T-helper 1 cell treated with Interleukin-12 subunit alpha and Interleukin-12 subunit beta and Interleukin-4 antibody, amounts not matched to agents 30 μg/mL and 1 μg/mL, for 36 hours (primary cell): ENCODE data around the gene ATP1B2.
A peak's percentile ranks its signal among the peaks of the same experiment; 100 is the strongest.

Experiments
- H3K27ac Mint-ChIP-seq: one replicate; pipeline ENCODE4 v1.8.0; 2021; ENCODE audit warnings: mild to moderate bottlenecking, mixed read lengths
- H3K27me3 Mint-ChIP-seq: one replicate; pipeline ENCODE4 v1.8.0; 2021; ENCODE audit warnings: low read depth, mixed read lengths
- H3K36me3 Mint-ChIP-seq: one replicate; pipeline ENCODE4 v1.8.0; 2021; ENCODE audit warnings: low read depth, mixed read lengths
- H3K4me1 Mint-ChIP-seq: one replicate; pipeline ENCODE4 v1.8.0; 2021; ENCODE audit warnings: low read depth, mixed read lengths
- H3K4me3 Mint-ChIP-seq: one replicate; pipeline ENCODE4 v1.8.0; 2021; ENCODE audit warnings: mild to moderate bottlenecking, moderate library complexity, mixed read lengths
- H3K9me3 Mint-ChIP-seq: one replicate; pipeline ENCODE4 v1.8.0; 2021; ENCODE audit warnings: mixed read lengths

Gene ATP1B2

GRCh38 chr17:7651665-7652387 lies 1.1 kb downstream of the ATP1B2 start:
- Mint-ChIP-seq H3K27ac (no peak overlapping the region), H3K4me3 (peak overlapping the region; percentile 29), H3K4me1 (peaks cover 13% of the 10 kb centered on the region), H3K27me3 (peaks cover 56% of the 10 kb centered on the region), H3K9me3 (no peaks in the 10 kb centered on the region), H3K36me3 (peaks cover 3% of the 10 kb centered on the region)

DNA sequence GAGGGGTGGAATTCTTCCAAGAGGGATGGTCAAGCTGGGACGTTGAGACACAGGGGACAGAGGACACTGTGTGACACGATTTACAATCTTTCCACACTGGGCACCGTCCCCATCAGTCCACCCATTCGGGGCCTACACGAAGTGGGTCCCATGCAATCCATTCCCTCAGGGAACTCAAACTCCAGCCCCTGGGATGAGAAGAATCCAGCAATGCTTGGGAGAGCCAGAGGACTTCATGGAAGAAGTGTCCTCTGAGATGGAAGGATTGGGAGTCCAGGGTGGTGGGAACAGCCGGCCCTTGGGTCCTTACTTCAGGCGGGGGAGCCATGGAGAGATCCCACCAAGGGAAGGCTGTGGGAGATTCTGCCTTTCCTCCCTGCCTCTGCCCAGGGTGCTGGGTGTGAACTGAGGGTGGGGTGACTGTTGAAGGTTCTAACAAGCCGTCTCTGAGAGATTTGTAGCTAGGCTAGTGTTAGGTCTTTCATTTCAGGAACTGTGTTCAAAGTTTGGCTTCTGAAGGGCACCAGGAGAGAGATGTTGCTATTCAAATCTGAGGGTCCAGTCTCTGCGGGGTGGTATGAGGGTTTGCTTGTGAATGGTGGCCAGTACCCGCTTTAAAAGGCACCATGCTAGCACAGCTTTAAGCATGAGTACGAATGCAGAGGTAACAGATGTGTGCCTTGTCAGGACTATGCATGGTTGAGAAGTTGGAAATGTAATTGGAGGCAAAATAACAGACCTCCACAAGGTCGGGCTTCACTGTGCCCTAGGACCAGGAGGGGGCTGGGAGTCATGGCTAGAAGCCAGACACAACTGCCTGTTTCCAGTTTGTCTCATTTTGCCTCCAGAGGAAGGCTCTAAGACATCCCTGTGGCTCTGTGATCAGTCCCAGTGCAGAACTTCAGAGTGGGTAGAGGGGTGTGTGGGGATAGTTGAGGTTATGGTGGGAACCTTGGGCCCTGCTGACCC lies 1.9 kb downstream of the ATP1B2 start:
- H3K27me3 Mint-ChIP-seq, result peaks cover 61% of the 10 kb centered on the region
- no peak overlapping the region for H3K27ac Mint-ChIP-seq
- no peaks in the 10 kb centered on the region for H3K9me3 Mint-ChIP-seq
- peaks cover 3% of the 10 kb centered on the region for H3K36me3 Mint-ChIP-seq
- peaks cover 16% of the 10 kb centered on the region for H3K4me1 Mint-ChIP-seq
- H3K4me3 Mint-ChIP-seq, result no peak overlapping the region

DNA sequence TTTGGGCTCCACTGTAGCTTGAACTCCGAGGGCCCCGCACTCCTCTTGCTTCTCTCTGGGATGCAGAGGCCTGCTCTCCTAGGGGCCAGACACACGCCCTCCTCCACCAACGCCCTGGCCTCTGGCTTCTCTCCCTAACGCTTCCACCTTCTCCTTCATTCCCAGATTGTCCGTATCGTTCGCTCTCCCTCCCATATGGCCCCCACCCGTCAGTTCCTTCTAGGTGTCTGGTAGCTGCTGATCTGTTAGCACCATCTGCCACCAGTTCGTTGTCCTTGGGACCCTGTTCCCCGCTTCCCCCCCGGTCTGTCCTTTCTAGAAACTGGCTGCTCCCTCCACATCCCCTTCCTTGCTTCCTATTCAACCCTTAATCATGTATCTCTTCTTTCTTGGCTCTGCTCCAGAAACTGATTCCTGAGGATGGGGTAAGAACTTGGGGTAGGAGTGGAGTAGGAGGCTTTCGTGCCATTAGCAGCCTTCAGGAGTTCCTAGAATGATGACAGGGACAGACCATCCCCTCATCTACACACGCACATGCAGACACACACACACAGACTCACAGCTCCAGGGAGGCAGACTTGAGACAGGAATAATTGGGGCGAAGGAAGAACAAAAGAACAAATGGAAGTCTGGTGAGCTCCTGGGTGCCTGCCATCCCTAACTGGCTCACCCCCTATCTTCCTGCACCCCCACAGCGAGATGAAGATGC lies 4.3 kb downstream of the ATP1B2 start:
- peaks cover 3% of the 10 kb centered on the region for H3K36me3 Mint-ChIP-seq
- peaks cover 13% of the 10 kb centered on the region for H3K4me1 Mint-ChIP-seq
- no peak overlapping the region for H3K4me3 Mint-ChIP-seq
- peaks cover 50% of the 10 kb centered on the region for H3K27me3 Mint-ChIP-seq
- H3K27ac Mint-ChIP-seq, result no peak overlapping the region
- H3K9me3 Mint-ChIP-seq, result no peaks in the 10 kb centered on the region

GRCh38 chr17:7655541-7655840 lies 4.8 kb downstream of the ATP1B2 start:
- peaks cover 45% of the 10 kb centered on the region for H3K27me3 Mint-ChIP-seq
- peaks cover 1% of the 10 kb centered on the region for H3K36me3 Mint-ChIP-seq

GRCh38 chr17:7656958-7657609 lies 6.4 kb downstream of the ATP1B2 start:
- Mint-ChIP-seq H3K4me3 (no peak overlapping the region), H3K4me1 (peaks cover 3% of the 10 kb centered on the region), H3K27me3 (peaks cover 33% of the 10 kb centered on the region), H3K27ac (no peak overlapping the region), H3K36me3 (no peaks in the 10 kb centered on the region), H3K9me3 (no peaks in the 10 kb centered on the region)

More at GRCh38 chr17:7655541-7655840, 4.8 kb downstream of the ATP1B2 start:
- Mint-ChIP-seq H3K4me3 (no peak overlapping the region), H3K4me1 (peaks cover 8% of the 10 kb centered on the region), H3K9me3 (no peaks in the 10 kb centered on the region), H3K27ac (no peak overlapping the region)

- Mint-ChIP-seq H3K27me3 (no peaks in the 10 kb centered on the region), H3K36me3 (peaks cover 25% of the 10 kb centered on the region), H3K4me1 (no peaks in the 10 kb centered on the region), H3K27ac (no peak overlapping the region), H3K9me3 (no peaks in the 10 kb centered on the region), H3K4me3 (no peak overlapping the region)
Observed at GRCh38 chr17:7667656-7668406, 17.1 kb downstream of the ATP1B2 start.

GRCh38 chr17:7668482-7668881 lies 17.8 kb downstream of the ATP1B2 start:
- H3K36me3 Mint-ChIP-seq, result peaks cover 31% of the 10 kb centered on the region
- no peak overlapping the region for H3K4me3 Mint-ChIP-seq
- no peaks in the 10 kb centered on the region for H3K27me3 Mint-ChIP-seq
- H3K4me1 Mint-ChIP-seq, result no peaks in the 10 kb centered on the region
- H3K9me3 Mint-ChIP-seq, result peaks cover 5% of the 10 kb centered on the region
- H3K27ac Mint-ChIP-seq, result no peak overlapping the region

DNA sequence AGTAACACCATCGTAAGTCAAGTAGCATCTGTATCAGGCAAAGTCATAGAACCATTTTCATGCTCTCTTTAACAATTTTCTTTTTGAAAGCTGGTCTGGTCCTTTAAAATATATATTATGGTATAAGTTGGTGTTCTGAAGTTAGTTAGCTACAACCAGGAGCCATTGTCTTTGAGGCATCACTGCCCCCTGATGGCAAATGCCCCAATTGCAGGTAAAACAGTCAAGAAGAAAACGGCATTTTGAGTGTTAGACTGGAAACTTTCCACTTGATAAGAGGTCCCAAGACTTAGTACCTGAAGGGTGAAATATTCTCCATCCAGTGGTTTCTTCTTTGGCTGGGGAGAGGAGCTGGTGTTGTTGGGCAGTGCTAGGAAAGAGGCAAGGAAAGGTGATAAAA lies 22.5 kb downstream of the ATP1B2 start:
- H3K36me3 Mint-ChIP-seq, result peaks cover 55% of the 10 kb centered on the region
- peaks cover 12% of the 10 kb centered on the region for H3K9me3 Mint-ChIP-seq
- no peak overlapping the region for H3K4me3 Mint-ChIP-seq
- H3K27ac Mint-ChIP-seq, result no peak overlapping the region
- H3K4me1 Mint-ChIP-seq, result peaks cover 5% of the 10 kb centered on the region
- no peaks in the 10 kb centered on the region for H3K27me3 Mint-ChIP-seq

DNA sequence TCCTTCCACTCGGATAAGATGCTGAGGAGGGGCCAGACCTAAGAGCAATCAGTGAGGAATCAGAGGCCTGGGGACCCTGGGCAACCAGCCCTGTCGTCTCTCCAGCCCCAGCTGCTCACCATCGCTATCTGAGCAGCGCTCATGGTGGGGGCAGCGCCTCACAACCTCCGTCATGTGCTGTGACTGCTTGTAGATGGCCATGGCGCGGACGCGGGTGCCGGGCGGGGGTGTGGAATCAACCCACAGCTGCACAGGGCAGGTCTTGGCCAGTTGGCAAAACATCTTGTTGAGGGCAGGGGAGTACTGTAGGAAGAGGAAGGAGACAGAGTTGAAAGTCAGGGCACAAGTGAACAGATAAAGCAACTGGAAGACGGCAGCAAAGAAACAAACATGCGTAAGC lies 24.2 kb downstream of the ATP1B2 start:
- H3K4me1 Mint-ChIP-seq, result peaks cover 5% of the 10 kb centered on the region
- H3K36me3 Mint-ChIP-seq, result peaks cover 53% of the 10 kb centered on the region
- no peak overlapping the region for H3K27ac Mint-ChIP-seq
- no peak overlapping the region for H3K4me3 Mint-ChIP-seq
- no peaks in the 10 kb centered on the region for H3K27me3 Mint-ChIP-seq
- peaks cover 12% of the 10 kb centered on the region for H3K9me3 Mint-ChIP-seq

- peaks cover 46% of the 10 kb centered on the region for H3K36me3 Mint-ChIP-seq
- H3K27me3 Mint-ChIP-seq, result no peaks in the 10 kb centered on the region
- no peak overlapping the region for H3K27ac Mint-ChIP-seq
- peaks cover 12% of the 10 kb centered on the region for H3K9me3 Mint-ChIP-seq
- H3K4me1 Mint-ChIP-seq, result peaks cover 5% of the 10 kb centered on the region
- no peak overlapping the region for H3K4me3 Mint-ChIP-seq
Observed at GRCh38 chr17:7676533-7676932, 25.8 kb downstream of the ATP1B2 start.

DNA sequence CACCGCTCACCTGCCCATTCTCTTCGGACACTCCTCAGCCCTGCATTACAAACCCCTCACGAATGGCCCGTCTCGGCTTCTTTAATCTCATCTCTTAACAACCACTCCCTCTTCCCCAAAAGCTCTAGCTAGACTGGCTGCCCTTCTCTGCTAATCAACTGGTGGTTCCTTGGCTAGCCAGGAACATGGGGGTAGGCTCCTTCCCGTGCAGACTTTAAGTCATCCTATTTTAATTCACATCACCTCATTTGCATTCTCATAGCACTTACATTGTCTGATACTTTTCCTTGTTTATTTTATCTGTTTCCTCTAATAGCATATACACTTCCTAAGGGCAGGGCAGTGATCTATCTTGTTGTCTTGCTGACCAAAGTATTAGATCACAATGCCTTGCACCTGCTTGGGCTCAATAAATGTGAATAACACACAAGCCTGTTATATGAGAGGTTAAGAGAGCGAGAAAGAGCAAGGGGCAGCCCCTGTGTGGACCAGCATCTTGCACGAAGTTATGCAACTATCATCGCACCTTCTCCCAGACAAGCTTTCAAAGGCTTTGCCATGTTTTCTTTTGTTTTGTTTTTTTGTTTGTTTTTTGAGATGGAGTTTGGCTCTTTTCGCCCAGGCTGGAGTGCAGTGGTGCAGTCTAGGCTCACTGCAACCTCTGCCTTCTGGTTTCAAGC lies 26.8 kb downstream of the ATP1B2 start:
- Mint-ChIP-seq H3K4me3 (no peak overlapping the region), H3K36me3 (peaks cover 42% of the 10 kb centered on the region), H3K4me1 (peaks cover 5% of the 10 kb centered on the region), H3K27ac (no peak overlapping the region), H3K27me3 (no peaks in the 10 kb centered on the region), H3K9me3 (peaks cover 12% of the 10 kb centered on the region)

DNA sequence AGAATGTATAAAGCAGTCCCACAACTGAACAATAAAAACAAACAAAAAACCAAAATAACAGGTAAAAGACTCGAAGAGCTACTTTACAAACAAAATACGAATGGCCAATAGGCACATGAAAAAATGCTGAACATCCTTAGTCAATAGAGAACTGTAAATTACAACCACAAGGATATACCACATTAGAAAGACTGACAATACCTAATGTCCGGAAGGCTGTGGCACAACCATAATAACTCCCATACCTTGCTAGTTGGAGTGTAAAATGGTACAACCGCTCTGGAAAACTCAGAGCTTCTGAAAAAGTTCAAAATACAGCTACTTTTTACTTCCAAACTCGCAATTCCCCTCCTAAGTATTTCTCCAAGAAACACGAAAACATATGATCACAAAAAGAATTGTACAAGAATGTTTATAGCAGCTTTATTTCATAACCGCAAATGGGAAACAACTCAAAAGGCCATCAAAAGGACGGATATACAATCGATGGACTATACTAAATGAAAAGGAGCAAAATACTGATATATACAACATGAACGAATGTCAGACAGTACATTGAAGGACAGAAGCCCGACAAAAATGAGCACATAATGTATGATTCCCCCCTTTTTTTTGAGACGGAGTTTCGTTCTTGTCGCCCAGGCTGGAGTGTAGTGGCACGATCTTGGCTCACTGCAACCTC lies 34.3 kb downstream of the ATP1B2 start:
- H3K4me3 Mint-ChIP-seq, result peak overlapping the region; percentile 95
- no peaks in the 10 kb centered on the region for H3K9me3 Mint-ChIP-seq
- peaks cover 22% of the 10 kb centered on the region for H3K36me3 Mint-ChIP-seq
- no peaks in the 10 kb centered on the region for H3K27me3 Mint-ChIP-seq
- H3K4me1 Mint-ChIP-seq, result peaks cover 26% of the 10 kb centered on the region
- peak overlapping the region; percentile 98 for H3K27ac Mint-ChIP-seq
